Measurements from ENCODE around the gene CHFR. TPM values are rescaled to one million over a fixed set of nuclear protein-coding genes. Genes with fewer than 3 reads are reported as not detected.

The CHFR gene
- total RNA-seq, 1 experiment from 2014 or later = 53.3 TPM

- no peak overlapping the region for H2BK5ac ChIP-seq (ENCODE audit: insufficient read length, low read length)
- H3K27ac ChIP-seq (ENCODE audit: insufficient read length, low read depth, low read length) = no peak overlapping the region
- no peaks in the 10 kb centered on the region for H3K27me3 ChIP-seq (ENCODE audit: insufficient read depth, low read length)
- no peak overlapping the region for H4K91ac ChIP-seq (ENCODE audit: insufficient read length, low read depth, low read length)
- Mint-ChIP-seq H3K27ac (no peak overlapping the region), H3K4me1 (no peaks in the 10 kb centered on the region), H3K4me3 (no peak overlapping the region), H3K9me3 (no peaks in the 10 kb centered on the region), H3K27me3 (ENCODE audit: low read depth) (no peaks in the 10 kb centered on the region), H3K36me3 (ENCODE audit: insufficient read depth in 1 of 3, low read depth in 3 of 3) (peaks cover 19 to 54% (median 32%) of the 10 kb centered on the region in 3 experiments)
- TF ChIP-seq, protein P1, sequence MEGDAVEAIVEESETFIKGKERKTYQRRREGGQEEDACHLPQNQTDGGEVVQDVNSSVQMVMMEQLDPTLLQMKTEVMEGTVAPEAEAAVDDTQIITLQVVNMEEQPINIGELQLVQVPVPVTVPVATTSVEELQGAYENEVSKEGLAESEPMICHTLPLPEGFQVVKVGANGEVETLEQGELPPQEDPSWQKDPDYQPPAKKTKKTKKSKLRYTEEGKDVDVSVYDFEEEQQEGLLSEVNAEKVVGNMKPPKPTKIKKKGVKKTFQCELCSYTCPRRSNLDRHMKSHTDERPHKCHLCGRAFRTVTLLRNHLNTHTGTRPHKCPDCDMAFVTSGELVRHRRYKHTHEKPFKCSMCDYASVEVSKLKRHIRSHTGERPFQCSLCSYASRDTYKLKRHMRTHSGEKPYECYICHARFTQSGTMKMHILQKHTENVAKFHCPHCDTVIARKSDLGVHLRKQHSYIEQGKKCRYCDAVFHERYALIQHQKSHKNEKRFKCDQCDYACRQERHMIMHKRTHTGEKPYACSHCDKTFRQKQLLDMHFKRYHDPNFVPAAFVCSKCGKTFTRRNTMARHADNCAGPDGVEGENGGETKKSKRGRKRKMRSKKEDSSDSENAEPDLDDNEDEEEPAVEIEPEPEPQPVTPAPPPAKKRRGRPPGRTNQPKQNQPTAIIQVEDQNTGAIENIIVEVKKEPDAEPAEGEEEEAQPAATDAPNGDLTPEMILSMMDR (conservative IDR thresholded peaks at IDR 0.05) = no peak
- H2BK20ac ChIP-seq (ENCODE audit: low read depth, low read length, poor library complexity, severe bottlenecking) = no peak overlapping the region
- no peaks in the 10 kb centered on the region for H4K20me1 ChIP-seq (ENCODE audit: control insufficient read depth, insufficient read depth, insufficient read length)
- no peak overlapping the region for H2BK120ac ChIP-seq (ENCODE audit: low read depth, low read length, poor library complexity, severe bottlenecking)
- H2BK12ac ChIP-seq (ENCODE audit: insufficient read length, low read depth, low read length) = peak overlapping the region; percentile 57
- H3K18ac ChIP-seq (ENCODE audit: insufficient read length, low read depth, low read length) = no peak overlapping the region
- H2AK5ac ChIP-seq (ENCODE audit: insufficient read length, low read length) = no peak overlapping the region
- no peak overlapping the region for H2BK15ac ChIP-seq (ENCODE audit: low read depth, low read length)
- H3K9ac ChIP-seq (ENCODE audit: extremely low read depth, insufficient read length, low read length) = no peak overlapping the region
- no peaks in the 10 kb centered on the region for H3K23me2 ChIP-seq (ENCODE audit: insufficient read length, low read depth, low read length, poor library complexity, severe bottlenecking)
- no peak overlapping the region for H3K23ac ChIP-seq (ENCODE audit: insufficient read length, low read depth, low read length)
- no peaks in the 10 kb centered on the region for H3K9me3 ChIP-seq (ENCODE audit: control insufficient read depth, low read depth, low read length)
- H3K79me2 ChIP-seq (ENCODE audit: insufficient read depth, low read length) = no peaks in the 10 kb centered on the region
- H3K4me1 ChIP-seq (ENCODE audit: insufficient read depth, low read length) = no peaks in the 10 kb centered on the region
- WGBS (ENCODE audit: extremely low coverage, insufficient read length, low lambda C conversion rate) = no CpG with 5 or more reads among the region's 20 CpGs
- H3T11ph ChIP-seq (ENCODE audit: low read length) = no peak overlapping the region
- H4K8ac ChIP-seq (replicated peaks; ENCODE audit: insufficient read length, low read depth, low read length) = no peak overlapping the region
- H2AFZ ChIP-seq (ENCODE audit: low read length) = no peak overlapping the region
- H3K14ac ChIP-seq (ENCODE audit: insufficient read depth, low read length) = no peak overlapping the region
- no peak for DNase-seq
- no peaks in the 10 kb centered on the region for H3K79me1 ChIP-seq (ENCODE audit: insufficient read depth, low read depth, low read length, poor library complexity, severe bottlenecking)
- H4K5ac ChIP-seq (ENCODE audit: insufficient read length, low read depth, low read length) = no peak overlapping the region
- H3K4ac ChIP-seq (ENCODE audit: low read depth, low read length) = no peak overlapping the region
- no peak overlapping the region for H3K56ac ChIP-seq (ENCODE audit: insufficient read length, low read depth, low read length)
- no peak overlapping the region for H3K4me2 ChIP-seq (ENCODE audit: insufficient read depth, insufficient read length, low read length)
Observed at GRCh38 chr12:132840536-132840935, 46.9 kb downstream of the CHFR start.

Data from H9 (cell line).